ENCODE results near the gene C1orf210. TPM values are rescaled to one million over a fixed set of nuclear protein-coding genes. Genes with fewer than 3 reads are reported as not detected.

The C1orf210 gene
- total RNA-seq, 1 donor from 2014 or later: 9.9 TPM

DNA sequence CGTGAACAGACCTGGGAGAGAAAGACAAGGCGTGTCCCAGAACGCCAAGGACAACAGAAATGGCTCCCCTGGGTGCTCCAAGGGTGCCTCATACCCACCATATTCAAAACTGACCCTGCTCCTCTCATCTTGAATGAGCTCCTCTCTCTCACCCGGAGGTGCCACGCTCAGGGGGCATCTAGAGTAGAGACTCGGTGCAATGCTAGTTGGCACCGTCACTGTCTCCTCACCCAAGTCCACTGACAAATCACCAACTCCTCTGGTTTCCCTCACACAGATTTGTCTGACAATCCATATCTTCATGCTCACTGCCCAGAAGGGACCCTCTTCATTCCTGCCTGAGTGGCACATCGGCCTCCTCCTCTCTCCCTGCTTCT is 10.6 kb downstream of the C1orf210 start:
- H3K4me3 Mint-ChIP-seq: no peak overlapping the region
- peak overlapping the region; percentile 58 for H3K27ac Mint-ChIP-seq
- H3K36me3 Mint-ChIP-seq: peaks cover 4% of the 10 kb centered on the region

DNA sequence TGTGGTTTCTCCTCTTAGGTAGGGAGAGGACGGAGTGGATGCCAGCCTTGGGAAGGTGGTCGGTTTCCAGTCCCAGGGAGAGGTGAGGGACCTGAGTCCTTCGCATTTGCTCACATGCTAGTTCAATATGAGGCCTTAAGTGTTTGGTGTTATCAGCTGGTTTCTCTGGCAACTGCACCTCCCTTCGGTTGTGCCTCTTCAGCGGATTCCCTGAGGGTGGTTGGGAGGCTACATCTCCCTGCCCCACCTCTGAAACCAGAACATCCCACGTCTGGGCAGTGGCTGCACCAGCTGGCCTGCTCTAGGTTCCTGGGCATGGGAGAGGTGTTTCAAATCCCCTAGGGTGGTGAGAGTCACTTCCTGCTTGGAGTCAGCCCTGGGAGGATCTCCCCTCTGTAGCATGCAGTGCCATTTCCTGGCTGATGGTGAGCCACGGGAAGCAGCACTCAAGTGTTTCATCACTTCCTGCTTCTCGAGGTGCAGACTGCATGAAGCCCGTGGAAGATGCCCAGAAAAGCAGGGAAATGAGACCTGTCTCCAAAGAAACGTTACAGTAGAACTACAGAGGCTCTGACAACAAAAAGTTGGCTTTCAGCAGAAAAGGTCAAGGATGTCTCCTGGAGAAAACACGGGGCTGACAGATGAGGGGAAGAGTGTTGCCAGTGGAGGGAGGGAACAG is 11.1 kb downstream of the C1orf210 start:
- no peak for DNase-seq (ENCODE audit: extremely low spot score, unreplicated experiment)
- no peaks in the 10 kb centered on the region for H3K9me3 Mint-ChIP-seq
- TF ChIP-seq, protein P1, sequence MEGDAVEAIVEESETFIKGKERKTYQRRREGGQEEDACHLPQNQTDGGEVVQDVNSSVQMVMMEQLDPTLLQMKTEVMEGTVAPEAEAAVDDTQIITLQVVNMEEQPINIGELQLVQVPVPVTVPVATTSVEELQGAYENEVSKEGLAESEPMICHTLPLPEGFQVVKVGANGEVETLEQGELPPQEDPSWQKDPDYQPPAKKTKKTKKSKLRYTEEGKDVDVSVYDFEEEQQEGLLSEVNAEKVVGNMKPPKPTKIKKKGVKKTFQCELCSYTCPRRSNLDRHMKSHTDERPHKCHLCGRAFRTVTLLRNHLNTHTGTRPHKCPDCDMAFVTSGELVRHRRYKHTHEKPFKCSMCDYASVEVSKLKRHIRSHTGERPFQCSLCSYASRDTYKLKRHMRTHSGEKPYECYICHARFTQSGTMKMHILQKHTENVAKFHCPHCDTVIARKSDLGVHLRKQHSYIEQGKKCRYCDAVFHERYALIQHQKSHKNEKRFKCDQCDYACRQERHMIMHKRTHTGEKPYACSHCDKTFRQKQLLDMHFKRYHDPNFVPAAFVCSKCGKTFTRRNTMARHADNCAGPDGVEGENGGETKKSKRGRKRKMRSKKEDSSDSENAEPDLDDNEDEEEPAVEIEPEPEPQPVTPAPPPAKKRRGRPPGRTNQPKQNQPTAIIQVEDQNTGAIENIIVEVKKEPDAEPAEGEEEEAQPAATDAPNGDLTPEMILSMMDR (conservative IDR thresholded peaks at IDR 0.05): no peak
- peak overlapping the region; percentile 58 for H3K27ac Mint-ChIP-seq
- H3K36me3 Mint-ChIP-seq: peaks cover 4% of the 10 kb centered on the region
- peaks cover 3% of the 10 kb centered on the region for H3K27me3 Mint-ChIP-seq
- H3K4me1 Mint-ChIP-seq (ENCODE audit: unreplicated experiment): peaks cover 28% of the 10 kb centered on the region
- H3K4me3 Mint-ChIP-seq: no peak overlapping the region

More for the DNA sequence above, 10.6 kb downstream of the C1orf210 start:
- H3K9me3 Mint-ChIP-seq: no peaks in the 10 kb centered on the region
- TF ChIP-seq, protein P1 (conservative IDR thresholded peaks at IDR 0.05): no peak
- no peak for DNase-seq (ENCODE audit: extremely low spot score, unreplicated experiment)
- peaks cover 28% of the 10 kb centered on the region for H3K4me1 Mint-ChIP-seq (ENCODE audit: unreplicated experiment)
- H3K27me3 Mint-ChIP-seq: peaks cover 3% of the 10 kb centered on the region

- Mint-ChIP-seq H3K4me1 (ENCODE audit: unreplicated experiment) (peaks cover 28% of the 10 kb centered on the region), H3K4me3 (peak overlapping the region; percentile 39), H3K36me3 (peaks cover 4% of the 10 kb centered on the region), H3K9me3 (no peaks in the 10 kb centered on the region), H3K27me3 (peaks cover 3% of the 10 kb centered on the region), H3K27ac (no peak overlapping the region)
- TF ChIP-seq, protein P1 (conservative IDR thresholded peaks at IDR 0.05): no peak
- DNase-seq (ENCODE audit: extremely low spot score, unreplicated experiment): no peak
These were observed 11.7 kb downstream of the C1orf210 start for GRCh38 chr1:43273708-43274107.

GRCh38 chr1:43272576-43273571 is 12.5 kb downstream of the C1orf210 start:
- Mint-ChIP-seq H3K9me3 (no peaks in the 10 kb centered on the region), H3K4me3 (peak overlapping the region; percentile 22), H3K36me3 (peaks cover 4% of the 10 kb centered on the region), H3K27ac (no peak overlapping the region), H3K27me3 (peaks cover 3% of the 10 kb centered on the region), H3K4me1 (ENCODE audit: unreplicated experiment) (peaks cover 28% of the 10 kb centered on the region)
- TF ChIP-seq, protein P1 (conservative IDR thresholded peaks at IDR 0.05): no peak
- no peak for DNase-seq (ENCODE audit: extremely low spot score, unreplicated experiment)

- no peak overlapping the region for H3K4me3 Mint-ChIP-seq
- H3K36me3 Mint-ChIP-seq: peaks cover 4% of the 10 kb centered on the region
- H3K27me3 Mint-ChIP-seq: peaks cover 3% of the 10 kb centered on the region
- no peaks in the 10 kb centered on the region for H3K9me3 Mint-ChIP-seq
- TF ChIP-seq, protein P1 (conservative IDR thresholded peaks at IDR 0.05): no peak
- DNase-seq (ENCODE audit: extremely low spot score, unreplicated experiment): no peak
- peak overlapping the region; percentile 99 for H3K27ac Mint-ChIP-seq
- H3K4me1 Mint-ChIP-seq (ENCODE audit: unreplicated experiment): peaks cover 28% of the 10 kb centered on the region
These were observed 13.2 kb downstream of the C1orf210 start for GRCh38 chr1:43272161-43272560.

Measured in type B pancreatic cell (in vitro differentiated cells).